Measurements from ENCODE around the gene DMD. TPM values are rescaled to one million over a fixed set of nuclear protein-coding genes. Genes with fewer than 3 reads are reported as not detected.

Gene DMD
- total and polyA plus RNA-seq, 2 of the 8 experiments (the other 6 are each of a cell fraction or from before 2014, with no cell fraction given): 4.8 to 7.4 TPM

- no peaks in the 10 kb centered on the region for H4K20me1 ChIP-seq (replicated peaks in 1 of 2; ENCODE audit: control insufficient read depth in 1 of 2, insufficient read depth in 2 of 2, low read length in 2 of 2)
- ChIA-PET CTCF (ENCODE audit: partially characterized antibody) (interaction anchor here (0.6 kb wide), 1 partner anchor 447 kb away, joined by 6 read pairs; no protein-coding TSS in a partner anchor), POLR2A (ENCODE audit: partially characterized antibody) (no interaction called here)
- no peak overlapping the region for H2AK5ac ChIP-seq (ENCODE audit: low read depth, low read length)
- no peak overlapping the region for H3K18ac ChIP-seq (ENCODE audit: extremely low read depth, low read length)
- no peak overlapping the region for H2BK120ac ChIP-seq (replicated peaks; ENCODE audit: low read depth, low read length)
- H4K5ac ChIP-seq (ENCODE audit: insufficient read length, low read depth, low read length): no peak overlapping the region
- H3K23ac ChIP-seq (ENCODE audit: insufficient read length): no peak overlapping the region
- no peak overlapping the region for H3K56ac ChIP-seq (replicated peaks; ENCODE audit: insufficient read length, low read depth, low read length)
- no peaks in the 10 kb centered on the region for H3K4me1 ChIP-seq (replicated peaks in 1 of 4; ENCODE audit: control insufficient read depth in 3 of 4, insufficient read depth in 4 of 4, low read length in 3 of 4)
- H2BK12ac ChIP-seq (ENCODE audit: low read depth, low read length): no peak overlapping the region
- H4K91ac ChIP-seq (replicated peaks; ENCODE audit: insufficient read length, low read length): no peak overlapping the region
- H2AFZ ChIP-seq (ENCODE audit: low read length): no peak overlapping the region
- no peak overlapping the region for H3K4me2 ChIP-seq (ENCODE audit: insufficient read depth in 1 of 2, low read depth in 2 of 2, low read length in 2 of 2)
- H3K27me3 ChIP-seq (replicated peaks in 1 of 4; ENCODE audit: control insufficient read depth in 3 of 4, extremely low read depth in 1 of 4, insufficient read depth in 3 of 4, low read length in 3 of 4): no peaks in the 10 kb centered on the region
- H3K79me1 ChIP-seq (ENCODE audit: low read depth, low read length): no peaks in the 10 kb centered on the region
- TF ChIP-seq SAP30 (IDR thresholded peaks at IDR 0.05; ENCODE audit: insufficient read depth, insufficient replicate concordance, low read length): no peak
- no peak for TF ChIP-seq RXRA (IDR thresholded peaks at IDR 0.05; ENCODE audit: insufficient read depth, low read depth, low read length)
- TF ChIP-seq POLR2AphosphoS5 (IDR thresholded peaks at IDR 0.05; ENCODE audit: low read depth, low read length): no peak
- 77% methylated on average over 2 of the region's 2 CpGs; no CpG with 5 or more reads in 1 of the 2 experiments for WGBS, 2 experiments (ENCODE audit: extremely low coverage in 1 of 2, insufficient coverage in 1 of 2, insufficient read length in 1 of 2, insufficient replicate concordance in 2 of 2, low coverage in 1 of 2, low lambda C conversion rate in 2 of 2, missing lambda C conversion rate in 1 of 2)
- H3K9me3 ChIP-seq (ENCODE audit: insufficient read depth in 2 of 2, low read depth in 1 of 2, low read length in 1 of 2): no peaks in the 10 kb centered on the region
- no peak for DNase-seq (ENCODE audit: low read depth in 1 of 2, low spot score in 2 of 2)
- no peak overlapping the region for H3K14ac ChIP-seq (ENCODE audit: insufficient read length)
- H2BK20ac ChIP-seq (ENCODE audit: low read length): no peak overlapping the region
- FAIRE-seq: no peak
- H3K4me3 ChIP-seq (ENCODE audit: extremely low read depth in 1 of 4, insufficient read depth in 2 of 4, low read depth in 3 of 4, low read length in 4 of 4): no peak overlapping the region
- no peak overlapping the region for H2BK5ac ChIP-seq (ENCODE audit: low read depth, low read length)
- no peak overlapping the region for H3K27ac ChIP-seq (ENCODE audit: low read depth, low read length)
- no peaks in the 10 kb centered on the region for H3K36me3 ChIP-seq (ENCODE audit: control insufficient read depth in 2 of 4, insufficient read depth in 4 of 4, low read length in 3 of 4)
- no peak overlapping the region for H3K9ac ChIP-seq (replicated peaks in 1 of 4; ENCODE audit: extremely low read depth in 1 of 4, low read depth in 3 of 4, low read length in 3 of 4)
- no peak overlapping the region for H3K4ac ChIP-seq (replicated peaks; ENCODE audit: insufficient read length, low read depth, low read length)
- no peak overlapping the region for H2BK15ac ChIP-seq (ENCODE audit: low read length)
- H3K79me2 ChIP-seq (ENCODE audit: control insufficient read depth in 1 of 2, insufficient read depth in 2 of 2, low read length in 2 of 2): no peaks in the 10 kb centered on the region
- H4K8ac ChIP-seq (ENCODE audit: extremely low read depth, insufficient read depth, low read length): no peak overlapping the region
- no peaks in the 10 kb centered on the region for H3K23me2 ChIP-seq (ENCODE audit: low read depth, low read length)
Observed at GRCh38 chrX:32948130-32948529, 263.2 kb downstream of the DMD start.

Data from H1 (cell line).